DMS 273 treated with DMSO at 0.1 percent for 48 hours (cell line): ENCODE measurements around the gene ANKFN1.
"Not testable (repeated sequence)": the region's sequence is repeated elsewhere in the genome, so short reads cannot be mapped to it uniquely, and the experiment has no call there.

Experiments used
- DNase-seq: peaks from one replicate; lab custom pipeline; 2025; lab: John Stamatoyannopoulos, UW

ANKFN1 gene

DNA sequence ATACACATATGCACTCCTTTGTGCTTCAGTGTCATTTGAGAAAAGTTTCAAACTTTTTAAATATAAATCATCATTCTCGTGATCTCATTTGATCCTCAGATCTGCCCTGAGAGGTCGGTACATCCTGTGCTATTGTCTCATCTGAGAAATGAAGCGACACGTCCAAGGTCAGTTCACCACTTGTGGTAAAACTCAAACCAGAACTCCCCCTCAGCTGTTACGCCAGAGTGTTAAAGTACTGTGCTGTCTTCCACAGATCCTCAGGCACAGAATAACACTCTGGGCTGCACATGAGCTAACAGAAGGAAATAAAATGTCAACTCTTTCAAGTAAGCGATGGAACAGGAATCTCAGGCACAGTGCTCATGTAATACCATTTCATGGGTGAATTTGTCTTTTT, 31.4 kb downstream of the ANKFN1 start:
- no peak for DNase-seq

DNA sequence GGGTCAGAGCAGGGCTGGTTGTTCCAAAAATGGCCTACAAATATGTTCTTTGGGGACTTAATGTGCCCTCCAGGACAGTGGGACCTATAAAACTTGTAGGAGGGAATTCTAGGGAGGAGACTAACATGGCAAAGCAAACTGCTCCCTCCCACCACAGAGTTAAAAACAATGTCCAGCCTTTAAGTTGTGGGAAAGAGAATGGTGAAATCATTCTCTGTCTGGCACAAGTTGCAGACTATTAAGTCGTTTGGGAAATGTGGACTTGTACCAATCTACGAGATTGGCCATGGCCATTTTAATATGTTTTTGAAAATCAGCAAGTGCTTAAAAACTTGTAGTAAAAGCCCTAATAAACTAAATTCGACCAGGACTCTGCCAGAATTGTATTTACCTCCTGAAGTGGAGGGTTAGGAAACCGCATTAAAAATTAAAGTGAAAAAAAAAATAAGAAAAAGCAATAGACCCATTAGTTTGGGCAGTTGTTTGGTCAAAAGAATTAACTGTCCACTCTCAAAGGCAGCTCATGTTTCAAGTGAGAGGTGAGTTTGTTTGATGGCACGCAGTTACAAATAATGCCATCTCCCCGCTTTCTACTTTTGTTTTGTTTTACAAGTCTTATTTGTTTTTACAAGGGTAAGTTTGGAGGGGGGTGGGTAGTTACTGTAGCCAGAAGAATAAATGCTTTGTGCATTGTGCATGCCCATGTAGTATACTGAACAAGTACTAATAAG, 32.4 kb downstream of the ANKFN1 start:
- no peak for DNase-seq

DNA sequence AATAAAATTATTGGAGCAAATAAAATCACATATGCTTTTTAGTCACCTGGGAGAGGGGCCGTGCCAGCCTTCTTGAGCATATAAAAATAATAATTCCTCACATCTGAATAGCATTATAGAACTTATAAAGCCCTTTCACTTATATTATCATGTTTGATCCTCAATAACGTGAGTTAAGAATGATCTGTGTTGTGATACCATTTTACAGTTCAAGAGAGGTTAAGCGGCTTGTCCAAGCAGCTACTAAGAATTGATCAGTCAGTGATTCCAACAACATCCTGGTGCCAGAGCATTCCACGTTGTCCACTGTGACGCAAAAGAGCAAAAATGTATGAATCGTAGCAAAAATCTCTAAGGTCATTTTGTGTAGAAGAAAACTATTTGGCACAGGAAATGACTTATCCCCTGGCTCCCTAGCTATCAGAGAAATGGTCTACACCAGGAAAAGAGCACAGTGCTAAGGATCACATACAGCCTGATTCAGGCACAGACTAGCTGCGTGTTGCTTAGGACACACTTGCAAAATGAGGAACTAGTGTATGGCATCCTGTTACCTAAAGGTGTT, 33.0 kb downstream of the ANKFN1 start:
- DNase-seq = no peak

DNA sequence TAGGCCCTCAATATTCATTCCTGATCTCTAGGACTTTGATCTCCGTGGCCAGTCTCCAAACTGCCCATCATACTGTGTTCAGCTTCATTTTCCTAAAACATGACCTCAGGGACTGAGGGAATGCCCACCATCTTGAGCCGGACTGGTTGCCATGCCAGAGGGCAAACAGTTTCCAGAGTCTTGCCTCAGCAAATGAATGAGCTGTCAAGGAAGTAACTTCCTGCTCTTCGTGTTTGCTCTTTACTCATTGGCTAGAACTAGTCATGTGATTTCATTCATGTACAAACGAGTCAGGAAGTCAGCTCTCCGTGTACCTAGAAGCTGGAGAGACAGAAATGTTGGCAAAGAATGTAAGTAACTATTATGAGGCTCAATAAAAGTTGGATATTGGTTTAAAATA, 50.2 kb downstream of the ANKFN1 start:
- no peak for DNase-seq

DNA sequence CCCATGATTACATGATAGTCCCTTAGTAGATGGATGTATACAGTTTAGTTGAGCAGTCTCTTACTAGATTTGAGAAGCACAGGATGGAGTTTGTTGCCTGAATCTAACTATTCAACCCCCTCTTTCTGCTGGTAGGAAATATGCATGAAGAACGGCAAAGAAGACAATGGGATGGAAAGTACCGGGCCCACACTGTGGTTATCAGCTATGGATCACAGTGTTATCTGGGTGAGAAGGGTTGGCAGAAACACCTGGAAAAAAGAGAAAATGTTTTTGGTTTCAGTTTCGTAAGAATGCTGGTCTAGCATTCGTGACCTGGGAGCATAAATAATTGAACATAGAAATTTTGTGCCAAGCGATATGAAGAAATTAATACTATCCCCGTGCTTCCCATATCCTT, 53.1 kb downstream of the ANKFN1 start:
- no peak for DNase-seq

DNA sequence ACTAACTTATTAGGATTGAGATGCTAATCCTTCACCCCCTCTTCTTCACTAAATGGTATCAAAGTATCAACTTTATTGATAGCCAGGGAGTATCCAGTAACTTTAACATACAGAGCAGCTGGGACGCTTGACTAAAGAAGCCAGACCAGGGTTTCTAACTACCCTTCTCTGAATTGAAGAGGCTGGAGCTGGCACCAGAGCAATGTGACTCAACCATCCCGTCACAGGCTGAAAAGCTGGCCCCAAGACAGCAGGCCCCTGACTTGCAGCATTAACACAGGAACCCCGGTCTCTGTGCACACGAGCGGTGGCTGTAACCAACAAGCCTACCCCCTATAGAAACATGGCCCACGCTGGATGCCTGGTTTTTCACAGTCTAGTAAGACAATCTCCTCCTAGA, 59.8 kb downstream of the ANKFN1 start:
- DNase-seq = no peak

DNA sequence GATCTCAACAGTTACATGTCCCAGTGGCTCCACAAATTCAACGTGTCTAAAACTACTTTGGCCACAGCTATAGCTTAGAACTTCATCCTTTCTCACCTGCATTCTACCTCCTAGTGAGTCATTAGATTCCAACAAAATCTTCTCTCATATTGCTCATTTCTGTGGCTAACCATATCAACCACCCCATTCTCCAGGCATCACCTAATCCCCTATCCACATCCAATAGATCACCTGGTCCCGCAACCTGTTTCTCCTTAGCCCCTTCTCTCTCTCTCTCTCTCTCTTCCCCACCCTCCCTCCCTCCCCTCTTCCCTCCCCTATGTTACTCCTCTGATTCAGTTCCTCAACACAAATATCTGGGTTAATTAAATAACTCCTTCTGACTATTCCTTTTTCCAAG, 64.6 kb downstream of the ANKFN1 start:
- DNase-seq = no peak

DNA sequence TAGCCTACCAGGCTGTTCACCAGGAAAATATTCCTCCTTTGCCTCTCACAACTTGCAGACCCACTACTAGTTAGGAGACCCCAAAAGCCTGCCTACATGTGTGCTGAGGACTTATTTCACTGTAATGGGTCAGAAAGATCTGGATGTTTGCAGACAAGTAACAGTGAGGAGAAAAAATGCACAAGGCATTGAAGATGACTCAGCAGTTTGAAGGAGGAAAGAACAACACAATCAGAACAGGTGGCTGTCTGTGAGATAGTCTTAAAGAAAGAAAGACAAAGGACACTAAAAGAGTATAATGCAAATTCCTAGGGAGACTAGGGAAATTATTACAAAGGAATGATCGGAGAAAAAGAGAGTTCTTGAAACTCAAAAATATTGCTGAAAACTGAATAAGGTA, 69.0 kb downstream of the ANKFN1 start:
- DNase-seq = no peak

DNA sequence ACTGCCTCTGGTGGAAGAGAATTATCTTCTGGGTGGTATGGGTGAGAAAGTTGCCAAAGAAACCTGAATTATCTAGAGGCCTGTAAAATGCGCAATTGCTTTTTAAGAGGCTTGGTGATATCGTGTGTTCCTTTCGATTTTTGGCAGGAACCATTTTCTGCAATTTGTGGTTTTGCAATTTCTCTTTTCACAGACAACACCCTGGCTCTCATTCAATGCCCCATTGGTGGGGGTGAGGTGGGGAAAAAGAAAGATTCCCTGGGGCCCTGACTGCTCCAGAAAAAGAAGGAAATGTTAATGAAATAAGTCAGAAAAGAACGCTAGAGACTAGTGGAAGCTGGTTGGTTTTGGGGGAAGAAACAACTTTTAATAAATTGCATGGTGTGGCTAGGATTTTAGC, 77.4 kb downstream of the ANKFN1 start:
- DNase-seq = no peak

DNA sequence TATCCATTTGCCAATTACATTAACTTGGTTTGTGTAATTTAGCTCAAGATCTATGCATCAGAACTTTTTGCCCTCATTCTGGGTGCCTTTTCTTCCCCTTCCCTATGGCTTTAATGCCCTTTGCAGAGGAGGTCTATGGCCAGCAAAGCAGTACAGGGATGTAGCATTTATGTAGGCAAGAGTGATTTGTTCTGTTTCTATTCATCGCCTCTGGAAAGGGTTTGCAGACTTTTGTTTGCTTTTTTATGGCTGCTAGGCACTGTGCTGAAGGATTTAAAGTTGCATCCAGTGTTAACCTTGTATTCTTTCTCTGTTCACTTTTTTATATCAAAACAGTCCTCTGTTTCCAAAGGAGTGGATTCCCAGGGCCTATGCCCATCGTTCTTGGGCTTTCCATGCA, 78.0 kb downstream of the ANKFN1 start:
- DNase-seq = no peak

DNA sequence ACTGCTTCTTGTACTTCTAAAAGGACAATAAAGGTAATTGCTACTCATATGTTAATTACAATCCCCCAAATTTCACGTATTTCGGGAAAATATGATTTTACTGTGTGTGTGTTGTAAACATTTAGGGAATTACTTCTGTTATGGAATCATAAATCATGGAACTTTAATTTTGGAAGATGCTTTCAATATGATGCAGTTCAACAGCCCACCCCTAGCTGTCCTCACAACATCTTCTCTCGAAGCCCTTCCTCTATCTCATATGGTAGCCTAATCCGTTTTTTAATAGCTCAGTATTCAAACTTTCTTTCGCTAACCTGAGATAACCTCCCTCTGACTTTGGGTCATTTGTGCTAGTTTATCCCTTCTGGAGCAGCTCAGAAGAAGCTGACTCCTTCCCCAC, 78.4 kb downstream of the ANKFN1 start:
- DNase-seq = no peak

DNA sequence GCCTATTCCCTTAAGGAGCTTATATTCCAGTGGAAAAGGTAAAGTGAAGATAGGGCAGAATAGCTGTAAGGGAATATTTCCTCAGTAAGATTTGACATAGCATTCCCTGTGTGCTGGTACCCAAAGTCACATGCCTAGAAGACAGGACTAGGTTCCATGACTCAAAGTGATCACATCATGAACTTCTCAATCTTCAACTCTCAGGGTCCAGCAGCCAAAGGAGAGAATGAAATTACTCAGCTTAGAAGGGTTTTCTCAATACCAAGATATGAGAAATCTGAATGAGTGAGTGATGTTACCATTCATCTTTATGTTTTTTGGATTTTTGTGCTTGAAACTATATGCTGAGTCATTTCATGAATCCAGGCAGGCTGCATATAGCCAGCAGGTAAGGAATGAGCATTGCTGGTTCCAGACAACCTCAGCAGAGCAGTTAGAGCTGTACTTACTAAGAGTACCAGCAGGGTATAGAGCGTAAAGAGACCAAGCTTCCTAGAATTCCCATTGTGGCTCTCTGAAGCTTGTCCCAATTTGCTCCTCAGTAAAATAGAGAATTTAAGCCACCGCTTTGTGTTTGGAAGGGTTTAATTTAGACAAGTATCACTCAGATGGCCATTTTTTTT, 91.1 kb downstream of the ANKFN1 start:
- no peak for DNase-seq

DNA sequence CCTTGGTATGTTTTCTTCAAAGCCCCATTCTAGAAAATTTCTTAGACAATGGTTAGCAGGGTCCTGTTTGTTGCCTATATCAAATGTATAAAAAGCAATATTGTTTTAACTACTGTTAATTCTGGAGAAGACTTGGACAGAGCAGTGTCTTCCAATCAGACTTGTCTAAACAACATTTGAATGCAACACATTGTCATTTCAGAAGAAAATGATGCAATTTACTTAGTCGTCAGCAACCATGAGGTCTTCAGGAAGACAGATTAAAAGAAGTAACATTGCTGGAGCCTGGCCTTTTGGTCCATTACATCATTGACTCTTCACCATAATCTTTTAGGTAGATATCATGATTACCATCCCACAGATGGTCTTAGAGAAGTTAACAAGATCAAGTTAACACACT, 94.5 kb downstream of the ANKFN1 start:
- DNase-seq = no peak

DNA sequence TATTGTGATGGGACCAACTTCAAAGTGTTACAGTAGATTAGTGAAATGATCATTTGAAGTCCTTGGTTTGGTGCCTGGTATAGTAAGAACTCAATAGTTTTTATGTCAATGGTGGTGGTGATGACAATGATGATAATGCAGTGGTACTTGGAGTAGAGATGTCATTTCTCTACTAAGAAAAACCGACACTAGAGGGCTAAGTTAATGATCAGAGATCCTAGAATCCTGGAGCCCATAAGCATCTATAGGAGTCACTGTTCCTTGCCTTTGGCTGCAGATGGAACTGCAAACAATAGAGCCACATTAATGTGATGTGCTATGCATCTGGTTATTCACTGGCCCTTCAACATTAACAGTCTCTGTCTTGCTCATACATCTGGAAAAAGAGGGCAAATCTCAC, 103.8 kb downstream of the ANKFN1 start:
- DNase-seq = no peak

DNA sequence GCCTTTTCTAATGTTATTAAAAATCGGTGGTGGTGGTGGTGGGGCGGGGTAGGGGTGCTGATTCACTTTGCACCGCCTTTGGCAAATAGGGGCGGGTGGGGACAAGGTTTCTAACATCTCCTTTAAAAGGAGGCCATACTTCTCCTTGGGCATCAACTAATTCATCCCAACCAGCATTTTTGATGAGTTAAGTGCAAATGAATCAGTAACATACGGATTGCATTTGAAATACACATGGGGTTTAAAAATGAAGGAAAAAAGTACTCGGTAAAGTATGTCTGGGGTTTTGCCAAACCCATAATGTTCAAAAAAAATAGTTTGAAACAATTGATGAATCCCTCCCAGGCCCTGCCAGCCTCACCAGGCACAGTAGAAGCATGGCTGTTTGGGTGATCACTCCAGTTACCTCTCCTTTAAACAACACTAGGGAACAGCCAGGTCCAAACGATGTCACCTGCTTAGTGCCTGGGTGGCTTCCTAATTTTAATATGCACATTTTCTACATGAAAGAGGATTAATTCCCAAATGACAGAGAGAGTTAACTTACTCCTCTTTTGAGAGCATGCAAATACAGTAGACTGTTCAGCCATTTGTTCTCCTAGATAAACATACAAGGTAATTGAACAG, 107.2 kb downstream of the ANKFN1 start:
- no peak for DNase-seq

DNA sequence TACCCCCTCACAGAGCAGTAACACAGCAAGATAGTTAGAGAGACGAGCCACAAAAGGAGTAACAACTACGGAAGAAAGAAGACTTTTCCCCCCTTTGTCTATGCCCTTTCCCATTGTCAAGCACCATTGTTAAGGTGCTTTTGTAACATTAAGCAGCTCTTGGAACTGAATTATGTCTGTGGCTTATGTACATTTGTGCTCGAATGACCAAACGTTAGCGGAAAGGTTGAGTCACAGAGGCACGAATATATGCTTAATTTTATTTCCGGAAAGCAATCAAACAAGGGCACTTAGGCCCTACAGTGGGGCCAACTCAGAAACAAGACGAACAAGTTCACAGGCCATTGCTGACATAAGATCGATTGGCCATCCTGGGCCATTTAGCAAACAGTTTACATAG, 109.5 kb downstream of the ANKFN1 start:
- no peak for DNase-seq

DNA sequence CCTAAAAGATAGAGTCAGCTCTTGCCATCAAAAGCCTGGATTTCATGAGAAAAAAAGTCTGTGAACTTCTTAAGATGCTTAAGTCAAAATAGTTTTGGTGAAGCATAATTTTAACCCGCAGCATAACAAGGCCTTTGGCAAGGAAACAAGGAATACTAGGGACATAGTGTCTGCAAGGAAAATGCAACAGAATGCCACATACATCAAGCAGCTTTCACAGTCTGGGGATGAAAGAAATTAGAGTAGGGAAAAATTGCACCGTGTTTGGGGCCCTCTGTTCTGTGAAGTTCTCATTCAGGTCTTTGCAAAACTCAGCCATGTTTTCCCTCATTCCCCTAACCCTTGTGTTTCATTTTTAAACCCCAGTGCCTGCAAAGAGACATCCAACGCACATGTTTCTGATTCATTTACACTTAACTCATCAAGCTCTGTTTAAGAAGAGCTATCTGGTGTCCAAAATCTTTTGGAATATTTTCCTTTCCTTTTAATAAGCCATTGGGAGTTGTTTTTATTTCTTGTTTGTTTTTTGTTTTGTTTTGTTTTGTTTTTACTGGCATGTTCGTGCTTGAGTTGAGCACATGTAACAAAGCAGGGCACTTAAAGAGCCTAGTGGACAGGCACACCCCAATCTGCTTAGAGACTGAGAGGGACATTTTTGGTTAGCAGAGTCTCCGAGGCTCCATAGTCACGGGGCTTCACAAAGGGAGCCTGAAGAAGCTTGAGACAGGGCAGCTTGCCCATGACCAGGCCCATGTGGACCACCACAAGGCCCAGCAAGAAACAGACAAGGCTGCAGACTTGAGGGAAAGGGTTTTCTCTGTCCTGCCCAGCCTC, 116.5 kb downstream of the ANKFN1 start:
- DNase-seq = no peak

DNA sequence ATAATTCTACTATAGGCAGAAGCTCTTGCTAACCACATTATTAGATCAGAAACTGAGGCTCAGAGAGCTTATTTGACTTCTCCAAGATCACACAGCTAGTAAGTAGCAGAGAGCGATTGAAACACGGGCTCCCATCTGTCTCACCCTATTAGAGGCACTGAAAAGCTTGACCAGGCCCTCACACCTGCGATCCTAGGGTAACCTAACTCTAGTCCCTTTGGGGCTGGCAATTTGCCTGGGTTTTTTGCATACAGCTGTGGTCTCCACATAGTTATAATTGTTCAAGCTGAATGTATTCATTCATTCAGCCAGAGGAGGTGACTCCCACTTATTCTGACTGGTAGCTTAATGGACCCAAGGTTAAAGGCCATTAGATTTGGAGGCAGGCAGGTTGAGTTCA, 121.2 kb downstream of the ANKFN1 start:
- no peak for DNase-seq

DNA sequence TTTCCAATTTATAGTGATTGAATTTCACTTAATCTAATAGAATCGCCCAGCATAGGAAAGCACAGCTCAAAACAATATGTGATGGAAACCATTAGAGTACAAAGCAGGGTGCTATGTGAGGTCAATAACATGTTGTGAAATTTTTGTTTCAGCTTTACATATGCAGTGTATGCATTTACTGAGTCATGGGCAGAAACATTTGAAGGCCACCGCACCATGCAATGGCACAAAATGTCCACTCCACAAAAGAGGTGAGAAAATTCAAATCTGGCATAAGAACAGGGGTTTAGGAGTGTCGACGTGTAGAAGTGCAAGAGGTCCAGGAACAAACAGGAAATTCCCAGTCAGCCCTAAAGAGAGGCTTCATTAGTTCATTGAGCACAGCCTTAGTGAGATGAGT, 131.2 kb downstream of the ANKFN1 start:
- DNase-seq = no peak

DNA sequence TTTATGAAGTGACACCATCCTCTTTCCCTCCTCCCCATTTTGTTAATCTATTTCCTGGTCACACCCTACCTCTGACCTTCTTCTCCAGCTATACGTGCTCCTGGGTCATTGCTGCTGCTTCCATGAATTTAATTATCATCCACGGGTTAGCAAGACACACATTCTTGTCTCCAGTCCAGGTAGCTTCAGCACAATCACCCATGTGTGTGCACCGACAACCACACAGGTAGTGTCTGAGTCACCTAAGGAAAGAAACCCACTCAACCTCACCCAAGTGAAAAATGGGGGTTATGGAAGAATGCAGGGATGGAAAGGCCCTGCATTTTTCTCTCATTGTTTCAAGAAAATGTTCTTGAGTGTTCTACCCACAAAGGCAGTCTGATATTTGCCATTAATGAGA, 135.5 kb downstream of the ANKFN1 start:
- DNase-seq = not testable (repeated sequence)

DNA sequence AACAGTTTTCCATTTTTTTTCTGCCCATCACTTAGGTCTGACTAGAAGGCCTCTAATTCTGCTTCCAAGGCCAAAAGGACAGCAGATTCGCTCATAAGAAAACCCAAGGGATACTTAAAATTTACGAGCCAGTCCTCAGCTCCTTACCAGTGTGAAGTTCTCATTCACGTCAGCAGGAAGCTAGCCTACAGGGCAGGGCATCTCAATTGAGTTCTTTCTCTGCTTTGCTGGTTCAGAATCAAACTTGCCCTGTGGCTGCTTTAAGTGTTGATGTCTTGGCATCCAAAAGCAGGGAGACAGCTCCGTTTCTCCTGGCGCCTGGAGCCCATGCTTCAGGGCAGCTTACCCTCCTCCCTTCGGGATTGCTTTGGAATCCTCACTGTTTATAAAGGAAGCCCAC, 136.0 kb downstream of the ANKFN1 start:
- DNase-seq = no peak

DNA sequence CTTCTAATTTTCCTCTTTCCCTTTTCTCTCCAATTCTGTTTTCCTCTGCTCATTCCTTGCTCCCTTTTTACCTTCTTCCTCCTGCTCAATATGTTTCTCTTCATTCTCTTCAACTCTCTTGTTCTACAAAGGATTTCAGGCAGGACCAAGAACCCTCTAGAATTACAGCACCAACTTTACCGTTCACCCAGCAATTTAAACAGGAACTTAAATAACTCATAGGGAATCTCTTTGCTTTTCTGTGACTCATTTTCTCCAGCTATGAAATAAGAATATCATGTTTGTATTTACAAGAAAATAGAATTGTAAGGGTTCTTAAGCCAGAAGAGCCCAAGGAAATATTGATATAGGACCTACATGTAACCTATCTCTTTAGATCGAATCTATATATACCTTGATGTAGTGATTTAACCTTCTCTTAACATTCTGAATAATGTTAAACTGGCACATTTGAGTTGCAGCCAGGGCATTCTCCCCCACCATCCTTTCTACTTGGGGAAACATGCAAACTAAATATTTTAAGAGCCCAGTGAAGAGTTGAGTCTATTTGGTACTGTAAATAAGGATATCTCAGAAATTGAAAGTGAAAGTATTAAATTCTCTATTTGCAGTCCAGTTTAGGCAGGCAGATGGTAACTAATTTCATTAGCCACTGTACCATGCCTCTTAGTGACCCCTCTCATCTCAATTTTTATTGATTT, 137.0 kb downstream of the ANKFN1 start:
- no peak for DNase-seq
